ENCODE data around the gene PCDH8.

GRCh38 chr13:52804202-52804641 is 44.2 kb downstream of the PCDH8 start:
- no peak for TF ChIP-seq CTCF (IDR thresholded peaks at IDR 0.05; ENCODE audit: poor library complexity, severe bottlenecking)
- no peak for TF ChIP-seq RAD21 (conservative IDR thresholded peaks at IDR 0.05)
- no peak for TF ChIP-seq EZH2 (IDR thresholded peaks at IDR 0.05; ENCODE audit: borderline replicate concordance, insufficient read depth, low read length, poor library complexity, severe bottlenecking)
- no peak for TF ChIP-seq EP300 (conservative IDR thresholded peaks at IDR 0.05; ENCODE audit: poor library complexity, severe bottlenecking)
- TF ChIP-seq MXI1 (conservative IDR thresholded peaks at IDR 0.05; ENCODE audit: poor library complexity, severe bottlenecking): no peak

Data from neural cell (in vitro differentiated cells).